Retinal pigment epithelial cell (primary cell): Measurements from ENCODE around the gene UPP1.
"Not testable (repeated sequence)": the region's sequence is repeated elsewhere in the genome, so short reads cannot be mapped to it uniquely, and the experiment has no call there.

Source experiments
- DNase-seq: peaks from one replicate; pipeline ENCODE4 v3.0.0-alpha.2; 2010; ENCODE audit warnings: low read depth
- H3K4me3 ChIP-seq: 2 replicates; pipeline ENCODE4 v1.5.1; 2011; ENCODE audit warnings: mild to moderate bottlenecking, low read length, control low read depth, moderate library complexity
- TF ChIP-seq, protein P1 (sequence below): conservative IDR thresholded peaks from 2 replicates; pipeline ENCODE4 v1.5.1; 2011; ENCODE audit warnings: low read depth, low read length, control low read depth, inconsistent platforms

The UPP1 gene

DNA sequence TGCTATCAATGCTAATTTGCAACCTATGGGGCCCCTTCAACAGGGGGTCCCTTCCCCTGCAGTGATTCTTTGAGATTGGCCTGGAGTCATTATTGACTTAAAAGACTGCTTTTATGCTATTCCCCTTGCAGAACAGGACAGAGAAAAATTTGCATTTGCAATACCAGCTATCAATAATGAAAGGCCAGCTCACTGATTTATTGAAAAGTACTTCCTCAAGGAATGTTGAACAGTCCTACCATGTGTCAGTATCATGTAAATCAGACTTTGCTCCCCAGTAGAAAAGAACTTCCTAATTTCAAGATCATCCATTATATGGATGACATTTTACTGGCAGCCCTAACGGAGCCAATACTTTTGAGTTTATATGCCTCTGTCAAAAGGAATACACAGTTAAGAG, 52.5 kb downstream of the UPP1 start:
- no peak for DNase-seq
- TF ChIP-seq, protein P1, sequence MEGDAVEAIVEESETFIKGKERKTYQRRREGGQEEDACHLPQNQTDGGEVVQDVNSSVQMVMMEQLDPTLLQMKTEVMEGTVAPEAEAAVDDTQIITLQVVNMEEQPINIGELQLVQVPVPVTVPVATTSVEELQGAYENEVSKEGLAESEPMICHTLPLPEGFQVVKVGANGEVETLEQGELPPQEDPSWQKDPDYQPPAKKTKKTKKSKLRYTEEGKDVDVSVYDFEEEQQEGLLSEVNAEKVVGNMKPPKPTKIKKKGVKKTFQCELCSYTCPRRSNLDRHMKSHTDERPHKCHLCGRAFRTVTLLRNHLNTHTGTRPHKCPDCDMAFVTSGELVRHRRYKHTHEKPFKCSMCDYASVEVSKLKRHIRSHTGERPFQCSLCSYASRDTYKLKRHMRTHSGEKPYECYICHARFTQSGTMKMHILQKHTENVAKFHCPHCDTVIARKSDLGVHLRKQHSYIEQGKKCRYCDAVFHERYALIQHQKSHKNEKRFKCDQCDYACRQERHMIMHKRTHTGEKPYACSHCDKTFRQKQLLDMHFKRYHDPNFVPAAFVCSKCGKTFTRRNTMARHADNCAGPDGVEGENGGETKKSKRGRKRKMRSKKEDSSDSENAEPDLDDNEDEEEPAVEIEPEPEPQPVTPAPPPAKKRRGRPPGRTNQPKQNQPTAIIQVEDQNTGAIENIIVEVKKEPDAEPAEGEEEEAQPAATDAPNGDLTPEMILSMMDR = no peak
- H3K4me3 ChIP-seq = no peak overlapping the region

DNA sequence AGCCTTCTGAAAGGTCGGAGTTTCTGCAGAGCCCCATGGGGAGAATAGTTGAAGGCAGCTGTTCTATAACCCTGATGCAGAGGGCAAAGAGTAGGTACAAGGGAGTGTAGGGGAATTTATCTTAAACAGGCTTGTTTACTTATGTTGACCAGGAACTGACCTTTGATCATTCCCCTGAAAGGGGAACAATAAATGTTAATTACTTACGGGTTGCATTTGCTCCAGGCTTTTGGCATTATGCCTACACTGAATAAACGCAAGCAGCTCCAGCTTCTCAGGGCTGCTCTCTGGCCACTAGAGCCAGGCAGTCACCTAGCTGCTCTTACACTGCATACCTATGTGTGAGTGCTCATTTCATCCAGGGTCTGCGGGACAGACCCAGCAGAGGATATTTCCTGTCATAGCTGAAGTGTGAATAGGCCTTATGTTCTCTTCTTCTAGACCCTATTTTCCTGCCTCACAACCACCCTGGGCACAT, 55.3 kb downstream of the UPP1 start:
- TF ChIP-seq, protein P1 = no peak
- H3K4me3 ChIP-seq = no peak overlapping the region
- no peak for DNase-seq

DNA sequence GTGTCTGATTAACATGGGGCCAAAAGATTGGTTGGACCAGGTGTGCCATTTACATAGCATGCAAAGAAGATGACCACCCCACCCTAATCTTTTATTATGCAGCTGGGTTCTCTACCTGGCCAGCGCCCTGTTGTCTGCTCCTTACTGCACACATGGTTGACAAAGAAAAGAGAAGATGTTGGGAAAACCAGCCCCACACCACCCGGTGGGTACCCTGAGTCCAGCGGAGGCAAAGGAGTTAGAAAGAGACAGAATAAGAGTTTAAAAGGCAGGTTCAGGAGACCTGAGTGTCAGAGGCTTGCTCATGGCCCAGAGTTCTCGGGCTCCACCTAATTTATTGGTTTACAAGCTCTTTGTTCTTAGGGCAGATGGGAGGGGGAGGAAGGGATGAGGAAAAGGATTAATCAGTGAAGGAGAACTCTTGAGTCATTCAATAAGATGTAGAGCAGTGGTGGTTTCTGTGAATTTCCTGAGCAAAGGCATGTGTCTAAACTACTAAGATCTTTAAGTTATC, 58.1 kb downstream of the UPP1 start:
- TF ChIP-seq, protein P1 = no peak
- DNase-seq = peak; percentile 23
- no peak overlapping the region for H3K4me3 ChIP-seq

DNA sequence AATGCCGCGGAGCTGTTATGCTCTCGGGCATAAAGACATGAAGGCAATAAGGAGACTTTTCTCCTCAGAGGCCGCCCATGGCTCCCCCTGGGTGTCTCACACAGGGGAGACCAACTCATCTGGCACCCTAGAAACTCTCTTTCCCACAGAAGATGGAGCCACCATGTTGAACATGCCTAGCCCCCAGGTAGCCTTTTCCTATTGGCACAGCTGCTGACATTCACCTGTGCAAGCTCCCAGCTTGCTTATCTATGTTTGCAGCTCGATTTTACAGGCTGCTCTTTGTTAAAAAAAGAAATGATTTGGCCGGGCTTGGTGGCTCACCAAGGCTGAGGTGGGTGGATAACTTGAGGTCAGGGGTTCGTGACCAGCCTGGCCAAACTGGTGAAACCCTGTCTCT, 58.6 kb downstream of the UPP1 start:
- H3K4me3 ChIP-seq, DNase-seq: not testable (repeated sequence)

DNA sequence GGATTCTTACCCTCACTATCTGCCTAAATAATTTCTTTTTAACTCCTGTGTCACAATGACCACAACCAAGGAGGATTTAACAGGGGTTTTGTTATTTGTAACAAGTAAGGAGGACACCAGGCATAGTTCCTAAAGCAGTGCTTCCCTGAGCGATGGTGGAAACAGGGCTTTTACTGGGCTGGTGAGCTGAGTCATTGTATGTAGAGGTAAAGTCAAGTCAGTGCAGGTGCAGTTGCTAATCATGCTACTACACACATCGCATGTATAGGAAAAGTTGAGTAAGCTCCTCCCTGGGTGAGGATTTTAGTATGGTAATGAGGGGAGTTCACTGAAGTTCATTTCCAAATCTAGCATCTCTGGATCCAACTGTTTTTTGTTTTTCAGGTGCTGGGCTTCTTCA, 59.2 kb downstream of the UPP1 start:
- TF ChIP-seq, protein P1 = no peak
- no peak overlapping the region for H3K4me3 ChIP-seq
- DNase-seq = no peak

DNA sequence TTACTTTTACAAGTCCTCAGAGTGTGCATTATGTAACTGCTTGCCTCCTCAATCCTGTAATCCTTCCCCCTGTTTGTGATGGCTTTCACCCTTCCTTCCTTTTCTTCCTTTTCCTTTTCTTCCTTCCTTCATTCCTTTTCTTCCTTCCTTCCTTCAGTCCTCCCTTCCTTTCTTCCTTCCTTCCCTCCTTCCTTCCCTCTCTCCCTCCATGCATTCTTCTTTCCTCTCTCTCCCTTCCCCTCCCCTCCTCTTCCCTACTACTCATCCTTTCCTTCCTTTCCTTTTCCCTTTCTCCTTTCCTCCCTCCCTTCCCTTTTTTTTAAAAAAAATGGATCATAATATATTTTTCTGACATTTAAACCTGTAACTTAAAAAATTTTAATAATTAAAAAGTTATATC, 60.0 kb downstream of the UPP1 start:
- TF ChIP-seq, protein P1 = no peak
- H3K4me3 ChIP-seq = no peak overlapping the region
- no peak for DNase-seq

DNA sequence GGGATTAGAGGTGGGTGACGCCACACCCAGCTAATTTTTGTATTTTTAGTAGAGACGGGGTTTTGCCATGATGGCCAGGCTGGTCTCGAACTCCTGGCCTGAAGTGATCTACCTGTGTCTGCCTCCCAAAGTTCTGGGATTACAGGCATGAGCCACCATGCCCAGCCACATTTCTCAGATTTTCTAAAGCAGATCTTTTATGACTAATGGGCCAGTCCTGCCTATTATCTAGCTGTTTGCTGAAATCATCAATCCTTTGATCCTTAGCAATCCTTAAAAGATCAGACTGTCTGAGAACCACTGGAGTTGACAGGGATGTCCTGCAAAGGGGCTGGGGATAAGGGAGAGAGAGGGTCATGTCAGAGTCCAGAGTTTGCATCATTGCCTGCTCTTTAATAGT, 61.0 kb downstream of the UPP1 start:
- DNase-seq = no peak
- no peak overlapping the region for H3K4me3 ChIP-seq
- TF ChIP-seq, protein P1 = no peak
